ENCODE data around the gene REC114. TPM values are rescaled to one million over a fixed set of nuclear protein-coding genes. Genes with fewer than 3 reads are reported as not detected.
"Not testable (repeated sequence)": the region's sequence is repeated elsewhere in the genome, so short reads cannot be mapped to it uniquely, and the experiment has no call there.

REC114 gene
- polyA plus RNA-seq, 1 donor from 2014 or later, result not detected

GRCh38 chr15:73438651-73439050 lies 4.3 kb upstream of the REC114 start:
- H3K27ac Mint-ChIP-seq, result no peak overlapping the region
- no peak overlapping the region for H3K4me3 Mint-ChIP-seq
- peaks cover 20% of the 10 kb centered on the region for H3K27me3 Mint-ChIP-seq
- H3K9me3 Mint-ChIP-seq, result peaks cover 0 to 2% (median 0%) of the 10 kb centered on the region in 3 donors
- H3K4me1 Mint-ChIP-seq, result no peaks in the 10 kb centered on the region
- no peaks in the 10 kb centered on the region for H3K36me3 Mint-ChIP-seq

- no peaks in the 10 kb centered on the region for H3K4me1 Mint-ChIP-seq
- peaks cover 21% of the 10 kb centered on the region for H3K27me3 Mint-ChIP-seq
- H3K4me3 Mint-ChIP-seq, result no peak overlapping the region
- no peaks in the 10 kb centered on the region for H3K36me3 Mint-ChIP-seq
- H3K27ac Mint-ChIP-seq, result no peak overlapping the region
- peaks cover 0 to 1% (median under 1%) of the 10 kb centered on the region in 3 donors for H3K9me3 Mint-ChIP-seq
Measured at GRCh38 chr15:73440571-73440970, 2.4 kb upstream of the REC114 start.

DNA sequence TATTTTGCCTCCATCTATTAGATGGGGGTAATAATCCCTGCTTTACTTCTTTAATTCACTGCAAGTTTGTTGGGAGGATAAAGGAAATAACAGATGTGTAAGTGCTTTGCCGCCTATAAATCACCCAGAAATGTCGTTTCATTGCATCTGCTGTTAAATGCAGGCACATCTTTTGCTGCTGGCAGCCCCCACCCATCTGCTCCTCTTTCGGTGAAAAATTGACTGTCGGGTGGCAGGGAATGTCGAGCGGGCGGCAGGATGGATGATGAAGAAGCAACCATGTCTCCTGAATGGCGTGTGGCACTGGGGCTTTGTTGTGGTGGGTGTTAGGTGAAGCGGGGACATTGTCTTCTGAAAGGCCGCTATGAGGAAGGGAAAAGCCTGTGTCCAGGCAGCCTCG lies 543 bp upstream of the REC114 start:
- Mint-ChIP-seq H3K36me3 (no peaks in the 10 kb centered on the region), H3K27ac (no peak overlapping the region), H3K4me1 (no peaks in the 10 kb centered on the region), H3K9me3 (peaks cover 0 to 5% (median 2%) of the 10 kb centered on the region in 3 donors), H3K27me3 (peaks cover 26% of the 10 kb centered on the region), H3K4me3 (no peak overlapping the region)

GRCh38 chr15:73447471-73447870 lies 4.5 kb downstream of the REC114 start:
- H3K36me3 Mint-ChIP-seq, H3K4me1 Mint-ChIP-seq, H3K27ac Mint-ChIP-seq, H3K4me3 Mint-ChIP-seq, H3K9me3 Mint-ChIP-seq: not testable (repeated sequence)
- peaks cover 15% of the 10 kb centered on the region for H3K27me3 Mint-ChIP-seq

DNA sequence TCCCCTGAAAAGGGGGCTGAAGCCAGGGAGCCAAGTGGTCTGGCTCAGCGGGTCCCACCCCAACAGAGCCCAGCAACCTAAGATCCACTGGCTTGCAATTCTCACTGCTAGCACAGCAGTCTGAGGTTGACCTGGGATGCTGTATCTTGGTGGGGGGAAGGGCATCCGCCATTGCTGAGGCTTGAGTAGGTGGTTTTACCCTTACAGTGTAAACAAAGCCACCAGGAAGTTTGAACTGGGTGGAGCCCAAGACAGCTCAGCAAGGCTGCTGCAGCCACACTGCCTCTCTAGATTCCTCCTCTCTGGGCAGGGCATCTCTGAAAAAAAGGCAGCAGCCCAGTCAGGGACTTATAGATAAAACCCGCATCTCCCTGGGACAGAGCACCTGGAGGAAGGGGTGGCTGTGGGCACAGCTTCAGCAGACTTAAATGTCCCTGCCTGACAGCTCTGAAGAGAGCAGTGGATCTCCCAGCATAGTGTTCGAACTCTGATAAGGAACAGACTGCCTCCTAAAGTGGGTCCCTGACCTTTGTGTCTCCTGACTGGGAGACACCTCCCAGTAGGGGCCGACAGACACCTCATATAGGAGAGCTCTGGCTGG lies 5.3 kb downstream of the REC114 start:
- H3K4me3 Mint-ChIP-seq, H3K4me1 Mint-ChIP-seq, H3K36me3 Mint-ChIP-seq, H3K9me3 Mint-ChIP-seq, H3K27ac Mint-ChIP-seq: not testable (repeated sequence)
- H3K27me3 Mint-ChIP-seq, result peaks cover 15% of the 10 kb centered on the region

- H3K4me3 Mint-ChIP-seq, result not testable (repeated sequence)
- H3K27me3 Mint-ChIP-seq, result peaks cover 15% of the 10 kb centered on the region
Measured at GRCh38 chr15:73449980-73450379, 7.0 kb downstream of the REC114 start.

DNA sequence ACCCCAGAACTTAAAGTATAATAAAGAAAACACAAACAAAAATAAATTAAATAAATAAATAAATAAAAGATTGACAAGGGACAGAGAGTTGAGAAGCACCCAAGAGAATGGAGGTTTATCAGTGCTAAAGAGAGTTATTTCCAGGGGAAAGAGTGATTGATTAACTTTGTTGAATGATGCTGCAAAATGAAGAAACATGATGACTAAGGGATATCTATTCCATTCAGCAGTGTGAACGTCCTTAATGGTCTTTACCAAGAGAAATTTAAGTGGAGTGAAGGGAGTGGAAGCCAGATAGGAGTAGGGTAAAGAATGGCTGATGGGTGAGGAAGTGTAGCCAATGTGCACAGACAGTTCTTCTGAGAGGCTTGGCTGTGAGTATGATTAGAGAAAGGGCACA lies 11.1 kb downstream of the REC114 start:
- H3K27me3 Mint-ChIP-seq, result peaks cover 7% of the 10 kb centered on the region
- H3K4me3 Mint-ChIP-seq, result no peak overlapping the region
- no peak overlapping the region for H3K27ac Mint-ChIP-seq
- no peaks in the 10 kb centered on the region for H3K36me3 Mint-ChIP-seq
- H3K9me3 Mint-ChIP-seq, result peaks cover 4 to 9% (median 6%) of the 10 kb centered on the region in 3 donors
- H3K4me1 Mint-ChIP-seq, result no peaks in the 10 kb centered on the region

More at GRCh38 chr15:73449980-73450379, 7.0 kb downstream of the REC114 start:
- not testable (repeated sequence) for H3K36me3 Mint-ChIP-seq, H3K9me3 Mint-ChIP-seq, H3K4me1 Mint-ChIP-seq, H3K27ac Mint-ChIP-seq

DNA sequence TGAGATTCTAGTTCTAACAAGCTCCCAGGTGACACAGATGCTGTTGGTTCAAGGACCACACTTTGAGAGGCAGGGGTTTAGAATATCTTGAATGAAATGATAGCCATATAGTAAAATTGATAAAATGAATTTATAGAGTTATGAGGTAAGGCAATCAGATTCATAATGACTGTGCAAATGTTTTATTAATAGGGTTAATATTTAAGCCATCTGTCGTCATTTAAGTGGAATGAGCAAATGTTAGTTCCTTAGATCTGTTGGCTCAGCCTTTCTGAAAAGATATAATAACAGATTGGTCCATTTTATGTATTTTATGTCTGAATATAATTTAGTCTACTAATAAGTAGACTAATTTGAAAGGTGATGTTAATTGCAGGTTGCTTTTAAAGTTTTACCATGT lies 12.9 kb downstream of the REC114 start:
- H3K27me3 Mint-ChIP-seq, result peaks cover 8% of the 10 kb centered on the region
- no peaks in the 10 kb centered on the region for H3K4me1 Mint-ChIP-seq
- H3K4me3 Mint-ChIP-seq, result no peak overlapping the region
- no peak overlapping the region for H3K27ac Mint-ChIP-seq
- H3K9me3 Mint-ChIP-seq, result peaks cover 4 to 9% (median 5%) of the 10 kb centered on the region in 3 donors
- no peaks in the 10 kb centered on the region for H3K36me3 Mint-ChIP-seq

DNA sequence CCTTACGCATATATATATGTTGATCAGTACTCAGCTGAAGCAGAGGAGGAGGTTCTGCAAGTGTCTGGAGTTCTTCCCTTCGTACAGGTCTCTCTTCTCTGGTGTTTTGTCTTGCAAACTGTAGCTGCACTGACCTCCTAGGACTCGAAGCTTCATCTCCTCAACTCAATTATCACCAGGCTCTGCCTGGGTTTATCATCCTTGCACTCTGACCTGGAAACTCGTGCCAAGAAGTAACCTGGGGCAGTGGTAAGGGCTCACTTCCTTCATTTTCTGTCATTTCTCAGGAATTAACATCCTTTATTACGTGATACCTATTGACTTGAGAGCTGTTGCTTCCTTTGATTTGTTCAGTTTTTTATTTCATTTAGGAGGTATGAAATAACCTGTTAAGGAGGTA lies 14.4 kb downstream of the REC114 start:
- Mint-ChIP-seq H3K27me3 (peaks cover 8% of the 10 kb centered on the region), H3K36me3 (no peaks in the 10 kb centered on the region), H3K4me1 (no peaks in the 10 kb centered on the region), H3K9me3 (peaks cover 0 to 2% (median 2%) of the 10 kb centered on the region in 3 donors), H3K4me3 (no peak overlapping the region), H3K27ac (no peak overlapping the region)

DNA sequence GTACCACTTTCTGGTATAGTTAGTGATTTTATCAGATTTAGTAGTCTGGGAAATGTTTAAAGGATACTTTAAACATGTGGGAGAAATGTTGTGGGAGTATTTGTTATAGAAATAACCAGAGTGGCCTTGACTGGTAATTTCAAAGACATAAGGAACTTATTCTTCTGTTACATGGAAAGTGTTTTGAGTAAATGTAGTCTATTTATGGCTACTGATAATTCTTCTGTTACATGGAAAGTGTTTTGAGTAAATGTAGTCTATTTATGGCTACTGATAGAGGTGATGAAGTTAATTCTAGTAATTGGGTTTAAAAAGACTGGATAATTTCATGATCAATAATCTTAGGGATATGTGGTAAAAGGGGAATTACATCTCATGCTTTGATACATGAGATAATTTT lies 17.7 kb downstream of the REC114 start:
- H3K9me3 Mint-ChIP-seq, result no peaks in the 10 kb centered on the region
- peaks cover 12% of the 10 kb centered on the region for H3K27me3 Mint-ChIP-seq
- no peak overlapping the region for H3K4me3 Mint-ChIP-seq
- H3K4me1 Mint-ChIP-seq, result no peaks in the 10 kb centered on the region
- no peaks in the 10 kb centered on the region for H3K36me3 Mint-ChIP-seq
- no peak overlapping the region for H3K27ac Mint-ChIP-seq

DNA sequence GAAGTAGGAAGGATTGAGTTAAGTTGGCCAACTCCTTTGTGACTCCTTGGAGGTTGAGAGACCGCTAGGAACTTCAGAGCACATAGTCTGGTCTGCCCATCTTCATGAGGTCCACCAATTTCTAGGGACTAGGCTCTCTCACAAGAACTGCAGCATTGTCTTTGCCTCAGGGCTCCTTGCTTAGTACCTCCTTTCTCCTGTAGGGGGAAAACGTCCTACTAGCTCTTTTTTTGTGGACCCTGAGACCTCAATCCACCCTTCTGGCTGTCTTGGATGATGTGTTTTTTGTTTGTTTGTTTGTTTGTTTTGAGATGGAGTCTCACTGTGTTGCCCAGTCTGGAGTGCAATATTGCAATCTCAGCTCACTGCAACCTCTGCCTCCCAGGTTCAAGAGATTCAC lies 21.6 kb downstream of the REC114 start:
- no peak overlapping the region for H3K27ac Mint-ChIP-seq
- no peak overlapping the region for H3K4me3 Mint-ChIP-seq
- no peaks in the 10 kb centered on the region for H3K9me3 Mint-ChIP-seq

GRCh38 chr15:73467758-73468157 lies 24.8 kb downstream of the REC114 start:
- Mint-ChIP-seq H3K4me1 (no peaks in the 10 kb centered on the region), H3K4me3 (no peak overlapping the region), H3K36me3 (no peaks in the 10 kb centered on the region), H3K27me3 (peaks cover 5% of the 10 kb centered on the region), H3K27ac (no peak overlapping the region), H3K9me3 (no peaks in the 10 kb centered on the region)

More for the DNA sequence above, 21.6 kb downstream of the REC114 start:
- no peaks in the 10 kb centered on the region for H3K4me1 Mint-ChIP-seq
- peaks cover 8% of the 10 kb centered on the region for H3K27me3 Mint-ChIP-seq
- no peaks in the 10 kb centered on the region for H3K36me3 Mint-ChIP-seq

DNA sequence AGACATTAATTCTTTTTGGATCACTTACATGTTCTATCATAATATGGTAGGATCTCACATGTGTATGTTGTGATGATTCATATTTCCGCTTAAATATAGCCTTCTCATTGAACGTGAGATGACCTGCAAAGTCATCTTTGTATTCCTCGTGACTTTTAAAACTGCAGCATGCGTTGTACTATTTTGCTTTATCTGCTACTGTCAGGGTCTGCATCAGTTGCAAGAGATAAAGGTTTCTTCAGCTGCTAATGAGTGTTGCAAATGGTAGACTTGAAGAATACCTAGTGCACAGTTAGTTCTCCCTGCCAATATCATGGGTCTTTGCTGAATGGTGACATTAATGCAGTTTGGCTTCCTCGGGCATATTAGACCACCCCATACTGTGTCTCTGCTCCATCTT lies 31.8 kb downstream of the REC114 start:
- no peaks in the 10 kb centered on the region for H3K36me3 Mint-ChIP-seq
- no peak overlapping the region for H3K27ac Mint-ChIP-seq
- no peak overlapping the region for H3K4me3 Mint-ChIP-seq
- H3K27me3 Mint-ChIP-seq, result peaks cover 2% of the 10 kb centered on the region
- H3K9me3 Mint-ChIP-seq, result peaks cover 0 to 5% (median 2%) of the 10 kb centered on the region in 3 donors
- H3K4me1 Mint-ChIP-seq, result no peaks in the 10 kb centered on the region

DNA sequence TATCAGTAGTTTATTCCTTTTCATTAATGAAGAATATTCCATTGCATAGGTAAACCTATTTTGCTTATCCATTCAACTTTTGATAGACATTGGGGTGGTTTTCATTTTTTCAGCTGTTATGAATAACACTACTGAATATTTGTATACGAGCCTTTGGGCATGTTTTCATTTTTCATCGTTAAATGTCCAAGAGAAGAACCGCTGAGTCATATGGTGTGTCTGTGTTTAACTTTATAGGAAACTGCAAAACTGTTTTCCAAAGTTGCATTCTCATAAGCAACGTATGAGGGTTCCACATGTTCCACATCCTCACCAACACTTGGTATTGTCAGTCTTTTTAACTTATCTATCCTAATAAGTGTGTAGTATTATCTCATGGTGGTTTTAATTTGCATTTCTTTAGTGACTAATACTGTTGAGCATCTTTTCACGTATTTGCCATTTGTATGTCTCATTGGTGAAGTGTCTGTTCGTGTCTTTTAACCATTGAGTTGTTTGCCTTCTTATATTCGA lies 33.8 kb downstream of the REC114 start:
- no peak overlapping the region for H3K4me3 Mint-ChIP-seq
- peaks cover 0 to 5% (median 2%) of the 10 kb centered on the region in 3 donors for H3K9me3 Mint-ChIP-seq
- H3K36me3 Mint-ChIP-seq, result no peaks in the 10 kb centered on the region
- peaks cover 2% of the 10 kb centered on the region for H3K27me3 Mint-ChIP-seq
- no peak overlapping the region for H3K27ac Mint-ChIP-seq
- peaks cover 0 to under 1% (median 0%) of the 10 kb centered on the region in 3 donors for H3K4me1 Mint-ChIP-seq

- H3K9me3 Mint-ChIP-seq, result peaks cover 0 to 5% (median 2%) of the 10 kb centered on the region in 3 donors
- H3K27ac Mint-ChIP-seq, result no peak overlapping the region
- H3K4me1 Mint-ChIP-seq, result peaks cover 0 to 6% (median 3%) of the 10 kb centered on the region in 3 donors
- H3K27me3 Mint-ChIP-seq, result peaks cover 4% of the 10 kb centered on the region
- H3K36me3 Mint-ChIP-seq, result no peaks in the 10 kb centered on the region
- no peak overlapping the region for H3K4me3 Mint-ChIP-seq
Measured at GRCh38 chr15:73480050-73480449, 37.1 kb downstream of the REC114 start.

GRCh38 chr15:73482166-73482565 lies 39.2 kb downstream of the REC114 start:
- peak overlapping the region in 1 of 4 donors; percentile 68 for H3K4me3 Mint-ChIP-seq
- H3K36me3 Mint-ChIP-seq, result no peaks in the 10 kb centered on the region
- H3K27me3 Mint-ChIP-seq, result peaks cover 2% of the 10 kb centered on the region
- H3K4me1 Mint-ChIP-seq, result peaks cover 0 to 6% (median 3%) of the 10 kb centered on the region in 3 donors
- peaks cover 0 to 2% (median 0%) of the 10 kb centered on the region in 3 donors for H3K9me3 Mint-ChIP-seq
- no peak overlapping the region for H3K27ac Mint-ChIP-seq
